GM19193 (cell line): ENCODE measurements around the gene BTAF1.
A peak's percentile ranks its signal among the peaks of the same experiment; 100 is the strongest.

Experiments used
- POLR2A ChIP-seq: IDR thresholded peaks from 4 replicates; pipeline ENCODE4 v1.6.1; 2011; ENCODE audit not compliant: insufficient read depth, insufficient read length; ENCODE audit errors: extremely low read depth

The BTAF1 gene

GRCh38 chr10:91923371-91924211 lies at the start of gene BTAF1:
TSS of gene BTAF1 (plus strand) at chr10:91923770. CDS start at chr10:91924077, 307 bp downstream.
- TF ChIP-seq POLR2A: peak; percentile 96

GRCh38 chr10:91875156-91875555 lies 48.4 kb upstream of the BTAF1 start:
- no peak for TF ChIP-seq POLR2A

GRCh38 chr10:91875779-91876178 lies 47.8 kb upstream of the BTAF1 start:
- TF ChIP-seq POLR2A: no peak

- no peak for TF ChIP-seq POLR2A
Measured at GRCh38 chr10:91879515-91880170, 43.9 kb upstream of the BTAF1 start.

- no peak for TF ChIP-seq POLR2A
Measured at GRCh38 chr10:91880310-91880709, 43.3 kb upstream of the BTAF1 start.

- TF ChIP-seq POLR2A: no peak
Measured at GRCh38 chr10:91883549-91884444, 39.8 kb upstream of the BTAF1 start.

- no peak for TF ChIP-seq POLR2A
Measured at GRCh38 chr10:91884536-91884935, 39.0 kb upstream of the BTAF1 start.

GRCh38 chr10:91885362-91886079 lies 38.0 kb upstream of the BTAF1 start:
- TF ChIP-seq POLR2A: no peak

- no peak for TF ChIP-seq POLR2A
Measured at GRCh38 chr10:91886954-91887271, 36.7 kb upstream of the BTAF1 start.

- no peak for TF ChIP-seq POLR2A
Measured at GRCh38 chr10:91887272-91888076, 36.1 kb upstream of the BTAF1 start.

GRCh38 chr10:91891125-91892001 lies 32.2 kb upstream of the BTAF1 start:
- no peak for TF ChIP-seq POLR2A

- no peak for TF ChIP-seq POLR2A
Measured at GRCh38 chr10:91893051-91893450, 30.5 kb upstream of the BTAF1 start.

GRCh38 chr10:91896212-91896756 lies 27.3 kb upstream of the BTAF1 start:
- TF ChIP-seq POLR2A: no peak
